ENCODE measurements around the gene CPSF3.
A peak's percentile ranks its signal among the peaks of the same experiment; 100 is the strongest.

The CPSF3 gene

GRCh38 chr2:9440058-9440727 lies 16.7 kb downstream of the CPSF3 start:
- peak; percentile 14 for DNase-seq (ENCODE audit: extremely low read depth, low read depth)
- TF ChIP-seq CTCF (IDR thresholded peaks at IDR 0.05; ENCODE audit: low read depth, low read length) = no peak

GRCh38 chr2:9441556-9441955 lies 18.1 kb downstream of the CPSF3 start:
- TF ChIP-seq CTCF (IDR thresholded peaks at IDR 0.05; ENCODE audit: low read depth, low read length) = no peak
- no peak for DNase-seq (ENCODE audit: extremely low read depth, low read depth)

- TF ChIP-seq CTCF (IDR thresholded peaks at IDR 0.05; ENCODE audit: low read depth, low read length) = no peak
- no peak for DNase-seq (ENCODE audit: extremely low read depth, low read depth)
Measured at GRCh38 chr2:9443526-9443925, 20.1 kb downstream of the CPSF3 start.

- no peak for TF ChIP-seq CTCF (IDR thresholded peaks at IDR 0.05; ENCODE audit: low read depth, low read length)
- DNase-seq (ENCODE audit: extremely low read depth, low read depth) = no peak
Measured at GRCh38 chr2:9445089-9445488, 21.6 kb downstream of the CPSF3 start.

- no peak for TF ChIP-seq CTCF (IDR thresholded peaks at IDR 0.05; ENCODE audit: low read depth, low read length)
- no peak for DNase-seq (ENCODE audit: extremely low read depth, low read depth)
Measured at GRCh38 chr2:9451231-9451630, 27.8 kb downstream of the CPSF3 start.

- no peak for TF ChIP-seq CTCF (IDR thresholded peaks at IDR 0.05; ENCODE audit: low read depth, low read length)
- no peak for DNase-seq (ENCODE audit: extremely low read depth, low read depth)
Measured at GRCh38 chr2:9460441-9461017, 37.1 kb downstream of the CPSF3 start.

- TF ChIP-seq CTCF (IDR thresholded peaks at IDR 0.05; ENCODE audit: low read depth, low read length) = no peak
Measured at GRCh38 chr2:9461079-9461478, 37.6 kb downstream of the CPSF3 start.

More at GRCh38 chr2:9461079-9461478, 37.6 kb downstream of the CPSF3 start:
- no peak for DNase-seq (ENCODE audit: extremely low read depth, low read depth)
